ENCODE results near the gene LINGO1. TPM values are rescaled to one million over a fixed set of nuclear protein-coding genes. Genes with fewer than 3 reads are reported as not detected.

Gene LINGO1
- total and polyA plus RNA-seq, 3 donors from 2014 or later: 16.6 to 22.4 (median 16.7) TPM

- no peaks in the 10 kb centered on the region for H3K9me3 ChIP-seq
- peak overlapping the region; percentile 48 to 50 for H3K4me3 ChIP-seq
- H3K27ac ChIP-seq: no peak overlapping the region
- intact Hi-C loops (cut with DNase I; ENCODE audit: low total_unique reads): loop anchor here (5.0 kb wide), 1 partner anchor 184 kb away; no protein-coding TSS in a partner anchor
- peak; percentile 97 to 99 (median 98) for TF ChIP-seq CTCF (IDR thresholded peaks at IDR 0.05)
- no peak for TF ChIP-seq POLR2A (IDR thresholded peaks at IDR 0.05)
- peaks cover 7% of the 10 kb centered on the region for H3K4me1 ChIP-seq
- 0 to 1% methylated on average over 12 to 46 of the region's 55 CpGs for WGBS, 2 donors
- H3K36me3 ChIP-seq (ENCODE audit: low read depth, missing control alignments): no peaks in the 10 kb centered on the region
- H3K27me3 ChIP-seq: peaks cover 5% of the 10 kb centered on the region
- peak; percentile 91 for DNase-seq
Observed at GRCh38 chr15:77633134-77633912, 611 bp upstream of the LINGO1 start.

GRCh38 chr15:77631745-77632533, 773 bp downstream of the LINGO1 start:
- H3K4me3 ChIP-seq: peak overlapping the region in 1 of 2 donors; percentile 40
- no peaks in the 10 kb centered on the region for H3K9me3 ChIP-seq
- no peak for DNase-seq
- peaks cover 5% of the 10 kb centered on the region for H3K27me3 ChIP-seq
- 3 to 21% methylated on average over 3 to 45 of the region's 47 CpGs for WGBS, 2 donors
- H3K27ac ChIP-seq: no peak overlapping the region
- no peaks in the 10 kb centered on the region for H3K36me3 ChIP-seq (ENCODE audit: low read depth, missing control alignments)
- intact Hi-C loops (cut with DNase I; ENCODE audit: low total_unique reads): loop anchor here (5.0 kb wide), 1 partner anchor 185 kb away; no protein-coding TSS in a partner anchor
- TF ChIP-seq CTCF (IDR thresholded peaks at IDR 0.05): no peak
- TF ChIP-seq POLR2A (IDR thresholded peaks at IDR 0.05): no peak
- no peaks in the 10 kb centered on the region for H3K4me1 ChIP-seq

GRCh38 chr15:77630956-77631744, 1.6 kb downstream of the LINGO1 start:
- no peaks in the 10 kb centered on the region for H3K36me3 ChIP-seq (ENCODE audit: low read depth, missing control alignments)
- 12 to 24% methylated on average over 9 to 20 of the region's 20 CpGs for WGBS, 2 donors
- H3K4me1 ChIP-seq: no peaks in the 10 kb centered on the region
- no peaks in the 10 kb centered on the region for H3K9me3 ChIP-seq
- peak; percentile 47 for DNase-seq
- intact Hi-C loops (cut with DNase I; ENCODE audit: low total_unique reads): loop anchor here (5.0 kb wide), 1 partner anchor 186 kb away; no protein-coding TSS in a partner anchor
- H3K27ac ChIP-seq: no peak overlapping the region
- peaks cover 5% of the 10 kb centered on the region for H3K27me3 ChIP-seq
- TF ChIP-seq CTCF (IDR thresholded peaks at IDR 0.05) (no peak), POLR2A (IDR thresholded peaks at IDR 0.05) (no peak)
- H3K4me3 ChIP-seq: no peak overlapping the region

GRCh38 chr15:77630056-77630455, 2.7 kb downstream of the LINGO1 start:
- Histone ChIP-seq H3K4me1 (no peaks in the 10 kb centered on the region), H3K27me3 (peaks cover 5% of the 10 kb centered on the region), H3K27ac (no peak overlapping the region), H3K9me3 (no peaks in the 10 kb centered on the region), H3K36me3 (ENCODE audit: low read depth, missing control alignments) (no peaks in the 10 kb centered on the region), H3K4me3 (no peak overlapping the region)
- TF ChIP-seq CTCF (IDR thresholded peaks at IDR 0.05) (no peak), POLR2A (IDR thresholded peaks at IDR 0.05) (no peak)
- DNase-seq: no peak
- intact Hi-C loops (cut with DNase I; ENCODE audit: low total_unique reads): loop anchor here (5.0 kb wide), 1 partner anchor 187 kb away; no protein-coding TSS in a partner anchor
- 80 to 81% methylated on average over 9 of the region's 9 CpGs for WGBS, 2 donors
